ENCODE measurements around the gene ABCC1.

ABCC1 gene

DNA sequence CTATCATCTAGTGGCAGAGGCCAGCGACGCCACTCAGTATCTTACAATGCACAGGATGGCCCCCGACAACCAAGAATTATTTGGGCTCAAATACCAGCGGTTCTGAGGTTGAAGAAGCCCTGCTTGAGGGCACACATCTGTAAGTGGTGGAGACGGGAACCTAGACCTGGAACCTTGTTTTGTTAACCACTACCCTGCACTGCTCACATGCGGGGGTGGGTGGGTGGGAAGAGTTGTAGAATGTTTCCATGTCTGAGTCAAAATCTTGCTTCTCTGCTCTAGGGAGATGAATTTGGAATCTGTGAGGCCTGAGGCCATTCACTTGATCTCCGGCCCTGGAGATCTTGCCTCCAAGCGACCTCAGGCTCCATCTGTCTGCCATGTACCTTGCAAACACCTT is 44.1 kb downstream of the ABCC1 start:
- peak; percentile 19 for DNase-seq (ENCODE audit: low read depth)

DNA sequence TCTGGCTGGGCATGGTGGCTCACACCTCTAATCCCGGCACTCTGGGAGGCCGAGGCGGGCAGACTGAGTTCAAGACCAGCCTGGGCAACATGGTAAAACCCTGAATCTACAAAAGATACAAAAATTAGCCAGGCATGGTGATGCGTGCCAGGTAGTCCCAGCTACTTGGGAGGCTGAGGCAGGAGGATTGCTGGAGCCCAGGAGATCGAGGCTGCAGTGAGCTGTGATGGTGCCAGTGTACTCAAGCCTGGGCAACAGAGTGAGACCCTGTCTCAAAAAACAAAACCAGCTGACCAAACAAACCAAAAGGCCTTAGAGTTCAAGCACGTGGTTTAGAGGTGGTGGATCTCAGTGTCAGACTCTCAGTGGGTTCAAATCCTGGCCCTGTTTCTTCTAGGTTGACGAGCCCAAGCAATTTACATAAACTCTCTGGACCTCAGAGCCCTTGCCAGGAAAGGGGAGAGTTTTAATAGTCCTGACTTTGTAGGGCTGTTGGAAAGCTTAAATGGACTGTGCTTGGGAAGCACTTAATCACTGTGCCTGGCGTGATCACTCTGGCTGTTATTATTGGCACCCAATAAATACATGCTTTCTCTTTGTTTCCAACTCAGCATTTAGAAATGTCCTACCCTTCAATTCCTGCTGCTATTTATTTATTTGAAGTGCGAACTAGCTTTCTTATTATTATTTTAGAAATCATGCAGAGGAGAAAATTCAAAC is 44.7 kb downstream of the ABCC1 start:
- DNase-seq (ENCODE audit: low read depth) = no peak

DNA sequence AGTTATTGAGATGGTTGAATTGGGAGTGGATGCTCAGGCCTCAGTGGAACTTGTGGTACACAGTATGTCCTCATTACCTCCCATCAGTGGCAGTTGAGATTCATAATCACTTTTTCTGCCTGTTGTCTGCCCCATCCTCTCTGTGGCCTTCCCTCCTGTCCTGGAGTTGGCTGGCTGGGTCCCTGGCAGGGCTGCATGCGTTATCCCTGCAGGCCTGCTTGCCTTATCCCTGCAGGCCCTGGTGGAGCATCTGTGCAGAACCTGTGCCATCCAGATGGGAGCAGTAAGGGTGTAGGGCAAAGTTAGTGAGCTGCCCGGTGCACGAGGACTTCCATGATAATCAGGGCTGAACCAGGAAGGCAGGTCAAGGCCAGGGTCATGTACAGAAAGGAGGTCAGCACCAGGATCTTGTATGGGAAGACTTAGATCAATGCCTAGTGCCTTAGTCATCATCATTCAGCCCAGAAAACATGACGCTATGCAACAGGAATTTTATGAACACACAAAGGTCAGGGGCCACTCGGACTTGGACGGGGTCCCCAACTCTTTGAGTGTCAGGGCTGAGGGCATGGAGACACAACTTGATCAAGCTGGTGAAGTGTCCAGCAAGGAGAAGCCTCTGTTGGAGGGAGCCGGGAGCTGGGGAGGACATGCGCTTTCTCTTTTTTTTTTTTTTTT is 47.2 kb downstream of the ABCC1 start:
- DNase-seq (ENCODE audit: low read depth) = peak; percentile 95

DNA sequence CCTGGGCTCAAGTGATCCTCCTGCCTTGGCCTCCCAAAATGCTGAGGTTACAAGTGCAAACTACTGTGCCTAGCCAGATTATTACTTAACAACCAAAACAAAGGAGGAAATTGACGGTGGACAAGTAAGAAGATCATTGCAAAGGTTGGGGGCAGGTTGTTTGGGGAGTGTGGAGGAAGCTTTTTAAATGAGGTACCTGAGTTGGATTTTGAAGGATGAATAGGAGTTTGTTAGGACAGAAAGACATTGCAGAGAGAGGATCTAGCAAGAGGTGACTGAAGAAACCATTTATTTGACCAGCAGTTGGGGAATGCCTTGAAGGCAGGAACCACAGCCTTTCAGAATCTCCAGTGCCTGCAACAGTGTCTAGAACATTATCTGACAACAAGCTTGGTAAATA is 51.3 kb downstream of the ABCC1 start:
- DNase-seq (ENCODE audit: low read depth) = no peak

DNA sequence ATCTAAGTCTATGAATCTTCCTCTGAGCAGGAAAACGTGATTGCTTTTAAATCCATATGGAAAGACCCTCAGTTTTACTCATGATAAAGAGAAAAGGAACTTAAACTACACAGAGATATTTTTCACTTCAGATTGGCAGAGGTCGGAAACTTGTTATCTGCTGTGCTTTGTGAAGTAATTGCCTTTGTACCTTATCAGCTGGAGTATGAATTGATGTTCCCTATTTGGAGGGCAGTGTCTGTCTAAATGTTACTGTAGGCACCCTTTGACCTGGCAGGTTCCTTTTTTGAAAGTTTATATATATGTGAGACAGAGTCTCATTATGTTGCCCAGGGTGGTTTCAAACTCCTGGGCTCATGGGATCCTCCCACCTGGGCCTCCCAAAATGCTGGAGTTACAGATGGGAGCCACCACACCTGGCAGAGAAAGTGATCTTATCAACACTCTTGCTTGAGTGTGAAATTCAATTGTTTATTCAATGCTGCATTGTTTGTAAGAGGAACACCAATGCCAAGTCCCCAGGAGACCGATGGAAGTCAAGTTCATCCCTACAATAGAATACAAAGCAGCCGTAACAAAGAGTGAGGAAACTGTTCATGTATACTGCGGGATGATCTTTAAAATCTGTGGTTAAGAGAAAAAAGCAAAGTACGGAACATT is 52.3 kb downstream of the ABCC1 start:
- DNase-seq (ENCODE audit: low read depth) = no peak

DNA sequence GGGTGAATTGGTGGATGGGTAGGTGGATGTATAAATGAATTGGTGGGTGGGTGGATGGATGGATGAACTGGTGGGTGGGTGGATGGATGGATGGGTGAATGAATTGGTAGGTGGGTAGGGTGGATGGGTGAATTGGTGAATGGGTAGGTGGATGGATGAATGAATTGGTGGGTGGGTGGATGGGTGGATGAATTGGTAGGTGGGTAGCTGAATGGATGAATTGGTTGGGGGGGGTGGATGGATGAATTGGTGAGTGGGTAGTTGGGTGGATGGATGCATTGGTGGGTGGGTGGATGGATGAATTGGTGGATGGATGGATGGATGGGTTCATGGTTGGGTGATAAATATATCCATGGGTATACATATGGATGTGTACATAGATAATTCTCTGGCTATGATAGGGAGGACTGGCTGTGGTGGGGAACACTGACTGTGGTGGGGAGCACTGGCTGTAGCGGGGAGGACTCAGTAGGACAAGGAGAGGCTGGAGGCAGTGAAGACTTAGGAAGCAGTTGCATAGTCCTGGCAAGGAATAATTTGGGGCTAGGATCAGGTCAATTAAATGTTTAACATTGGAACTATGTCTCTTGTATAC is 54.4 kb downstream of the ABCC1 start:
- DNase-seq (ENCODE audit: low read depth) = no peak

DNA sequence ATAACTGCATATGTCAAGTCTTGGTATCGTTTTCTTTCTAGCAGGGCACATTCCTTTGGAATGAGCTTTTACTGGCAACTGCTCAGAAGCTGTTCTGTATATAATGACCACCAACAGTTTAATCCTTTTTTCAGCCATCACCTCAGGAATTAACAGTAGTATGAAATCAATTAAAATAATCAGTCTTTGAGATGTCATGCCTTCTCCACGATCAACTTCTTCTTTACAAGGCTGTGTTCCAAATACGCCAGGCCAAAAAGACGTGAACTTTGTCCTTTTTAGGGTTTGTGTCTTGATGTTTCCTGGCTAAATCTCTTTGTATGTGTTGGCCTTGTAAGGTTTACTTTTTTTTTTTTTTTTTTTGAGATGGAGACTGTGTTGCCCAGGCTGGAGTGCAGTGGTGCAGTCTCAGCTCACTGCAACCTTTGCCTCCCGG is 54.9 kb downstream of the ABCC1 start:
- DNase-seq (ENCODE audit: low read depth) = peak; percentile 84

DNA sequence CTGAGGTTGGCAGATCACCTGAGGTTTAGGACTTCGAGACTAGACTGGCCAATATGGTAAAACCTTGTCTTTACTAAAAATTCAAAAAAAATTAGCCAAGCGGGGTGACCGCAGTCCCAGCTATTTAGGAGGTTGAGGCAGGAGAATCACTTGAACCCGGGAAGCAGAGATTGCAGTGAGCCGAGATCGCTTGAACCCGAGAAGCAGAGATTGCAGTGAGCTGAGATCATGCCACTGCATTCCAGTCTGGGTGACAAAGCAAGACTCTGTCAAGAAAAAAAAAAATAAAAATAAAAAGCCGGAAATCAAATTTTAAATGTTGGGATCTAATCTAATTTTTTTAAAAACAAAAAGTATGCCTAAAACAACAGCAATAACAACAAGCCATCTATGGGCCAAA is 56.3 kb downstream of the ABCC1 start:
- DNase-seq (ENCODE audit: low read depth) = peak; percentile 37

DNA sequence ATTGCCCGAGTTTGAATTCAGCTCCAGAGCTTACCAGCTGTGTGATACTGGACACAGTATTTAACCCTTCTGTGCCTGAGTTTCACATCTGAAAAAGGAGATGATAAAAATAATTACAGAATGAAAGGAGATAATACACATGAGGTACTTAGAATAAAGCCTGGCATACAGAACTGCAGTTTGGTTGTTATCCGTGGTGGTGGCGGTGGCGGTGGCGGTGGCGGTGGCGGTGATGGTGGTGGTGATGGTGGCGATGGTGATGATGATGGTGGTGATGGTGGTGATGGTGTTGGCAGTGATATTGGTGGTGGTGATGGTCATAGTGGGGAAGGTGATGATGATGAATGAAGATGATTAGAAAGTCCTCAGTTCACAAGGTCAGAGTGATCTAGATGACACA is 57.2 kb downstream of the ABCC1 start:
- no peak for DNase-seq (ENCODE audit: low read depth)

DNA sequence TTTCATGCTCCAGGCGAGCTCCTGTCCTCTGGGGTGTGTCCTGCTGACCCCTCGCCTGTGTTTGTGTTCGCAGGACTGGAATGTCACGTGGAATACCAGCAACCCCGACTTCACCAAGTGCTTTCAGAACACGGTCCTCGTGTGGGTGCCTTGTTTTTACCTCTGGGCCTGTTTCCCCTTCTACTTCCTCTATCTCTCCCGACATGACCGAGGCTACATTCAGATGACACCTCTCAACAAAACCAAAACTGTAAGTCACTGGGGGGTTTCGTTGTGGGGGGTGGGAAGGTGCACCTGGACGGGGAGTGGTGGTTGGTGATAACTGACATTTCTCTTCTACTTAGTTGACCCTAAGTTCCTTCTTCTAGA is 58.3 kb downstream of the ABCC1 start:
- DNase-seq (ENCODE audit: low read depth) = no peak

DNA sequence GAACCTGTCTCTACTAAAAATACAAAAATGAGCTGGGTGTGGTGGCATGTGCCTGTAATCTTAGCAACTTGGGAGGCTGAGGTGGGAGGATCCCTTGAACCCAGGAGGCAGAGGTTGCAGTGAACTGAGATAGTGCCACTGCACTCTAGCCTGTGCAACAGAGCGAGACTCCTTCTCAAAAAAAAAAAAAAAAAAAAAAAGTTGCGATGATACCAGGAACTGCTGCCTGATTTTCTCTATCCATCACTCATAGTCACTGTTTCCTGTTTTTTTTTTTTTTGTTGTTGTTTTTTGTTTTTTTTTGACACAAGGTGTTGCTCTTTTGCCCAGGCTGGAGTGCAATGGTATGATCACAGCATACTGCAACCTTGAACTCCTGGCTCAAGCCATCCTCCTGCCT is 59.2 kb downstream of the ABCC1 start:
- no peak for DNase-seq (ENCODE audit: low read depth)

DNA sequence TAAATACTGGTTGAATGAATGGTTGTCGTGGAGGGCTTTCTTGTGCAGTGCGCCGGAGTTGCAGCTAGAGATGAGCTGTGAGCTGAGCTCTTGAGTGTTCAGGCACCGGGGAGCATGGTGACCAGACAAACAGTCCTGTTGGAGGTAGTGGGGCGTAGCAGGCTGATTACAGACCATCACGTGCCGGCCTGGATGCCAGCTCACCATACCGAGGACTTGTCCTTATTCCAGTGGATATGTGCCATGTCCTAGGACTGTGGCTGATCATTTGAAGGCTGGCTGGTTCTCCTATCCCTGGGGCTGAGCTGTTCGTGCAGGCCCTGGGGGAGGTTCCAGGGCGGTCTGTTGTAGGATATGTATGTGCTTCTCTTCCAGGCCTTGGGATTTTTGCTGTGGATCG is 60.0 kb downstream of the ABCC1 start:
- DNase-seq (ENCODE audit: low read depth) = no peak

DNA sequence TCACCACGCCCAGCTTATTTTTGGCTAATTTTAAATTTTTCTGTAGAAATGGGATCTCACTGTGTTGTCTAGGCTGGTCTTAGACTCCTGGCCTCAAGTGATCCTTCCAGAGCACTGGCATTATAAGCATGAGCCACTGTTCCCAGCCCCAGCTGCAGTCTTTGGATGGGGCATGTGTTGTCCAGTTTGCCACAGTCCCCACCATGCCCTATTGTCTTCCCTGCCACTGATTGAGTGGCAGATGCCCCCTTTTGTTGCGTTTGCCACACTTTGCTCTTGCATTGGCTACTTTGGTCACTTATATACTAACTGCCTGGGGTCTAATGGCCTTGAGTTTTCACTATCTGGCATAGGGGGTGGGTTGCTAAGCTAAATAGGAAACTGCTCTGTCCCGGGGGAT is 60.8 kb downstream of the ABCC1 start:
- no peak for DNase-seq (ENCODE audit: low read depth)

DNA sequence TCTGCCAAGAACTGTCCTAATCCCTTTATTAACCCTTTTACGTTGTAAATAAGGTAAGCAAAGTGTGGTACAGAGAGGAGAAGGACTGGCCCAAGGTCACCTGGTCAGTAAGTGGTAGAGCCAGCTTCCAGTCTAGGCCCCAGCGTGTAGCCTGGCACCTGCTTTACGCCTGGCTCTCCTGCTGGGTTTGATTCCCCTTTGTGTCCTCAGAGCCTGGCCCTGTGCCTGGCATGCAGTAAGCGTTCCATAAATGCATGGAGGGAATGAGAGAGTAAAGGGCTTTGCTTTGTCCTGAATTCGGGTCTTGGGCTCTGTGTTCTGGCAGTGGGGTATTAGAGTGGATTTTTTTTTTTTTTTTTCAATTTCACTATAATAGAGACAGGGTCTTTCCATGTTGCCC is 62.7 kb downstream of the ABCC1 start:
- no peak for DNase-seq (ENCODE audit: low read depth)

DNA sequence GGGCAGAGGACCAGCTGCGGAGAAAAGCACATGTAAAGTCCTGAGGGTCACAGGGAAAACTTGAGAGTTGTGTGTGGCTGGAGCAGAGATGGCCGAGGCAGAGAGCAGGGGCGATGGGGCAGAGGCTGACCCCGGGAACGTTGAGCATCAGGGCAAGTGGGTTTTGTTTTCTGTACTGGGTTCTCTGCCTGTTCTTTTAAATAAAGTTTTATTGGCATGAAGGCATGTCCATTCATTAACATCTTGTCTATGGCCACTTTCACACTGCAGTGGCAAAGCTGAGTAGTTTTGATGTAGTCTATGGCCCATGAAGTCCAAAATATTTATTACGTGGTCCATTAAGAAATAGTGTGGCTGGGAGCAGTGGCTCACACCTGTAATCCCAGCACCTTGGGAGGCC is 64.4 kb downstream of the ABCC1 start:
- no peak for DNase-seq (ENCODE audit: low read depth)

DNA sequence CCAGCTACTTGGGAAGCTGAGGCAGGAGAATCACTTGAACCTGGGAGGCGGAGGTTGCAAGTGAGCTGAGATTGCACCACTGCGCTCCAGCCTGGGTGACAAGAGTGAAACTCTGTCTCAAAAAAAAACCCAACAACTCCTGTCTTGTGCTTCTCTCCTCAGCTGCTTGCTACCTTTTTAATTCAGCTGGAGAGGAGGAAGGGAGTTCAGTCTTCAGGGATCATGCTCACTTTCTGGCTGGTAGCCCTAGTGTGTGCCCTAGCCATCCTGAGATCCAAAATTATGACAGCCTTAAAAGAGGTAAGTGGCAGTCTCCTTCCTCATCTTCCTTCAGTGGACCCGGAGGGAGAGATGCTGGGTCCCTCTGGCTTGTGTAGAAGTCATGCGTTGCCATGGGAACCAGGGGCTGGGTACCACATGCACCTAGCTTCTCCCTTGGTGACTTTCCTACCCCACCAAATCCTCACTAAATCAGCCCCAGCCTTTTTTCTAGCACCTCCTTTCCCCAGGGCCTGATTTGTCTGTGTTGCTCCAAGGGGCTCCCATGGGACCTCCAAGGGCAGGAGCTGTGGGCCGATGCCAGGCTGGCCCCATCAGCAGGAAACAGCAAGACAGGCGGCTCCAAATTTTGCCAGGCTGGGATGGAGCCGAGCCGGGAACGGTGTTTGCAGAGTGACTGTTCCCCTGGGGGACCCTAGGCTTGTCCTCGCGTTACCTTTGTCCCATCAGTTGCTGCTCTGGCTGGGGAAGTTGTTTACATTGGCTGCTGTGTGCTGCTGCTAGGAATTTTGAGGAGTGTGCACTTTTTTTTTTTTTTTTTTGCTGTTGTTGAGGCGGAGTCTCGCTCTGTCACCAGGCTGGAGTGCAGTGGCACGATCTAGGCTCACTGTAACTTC is 65.2 kb downstream of the ABCC1 start:
- DNase-seq (ENCODE audit: low read depth) = no peak

DNA sequence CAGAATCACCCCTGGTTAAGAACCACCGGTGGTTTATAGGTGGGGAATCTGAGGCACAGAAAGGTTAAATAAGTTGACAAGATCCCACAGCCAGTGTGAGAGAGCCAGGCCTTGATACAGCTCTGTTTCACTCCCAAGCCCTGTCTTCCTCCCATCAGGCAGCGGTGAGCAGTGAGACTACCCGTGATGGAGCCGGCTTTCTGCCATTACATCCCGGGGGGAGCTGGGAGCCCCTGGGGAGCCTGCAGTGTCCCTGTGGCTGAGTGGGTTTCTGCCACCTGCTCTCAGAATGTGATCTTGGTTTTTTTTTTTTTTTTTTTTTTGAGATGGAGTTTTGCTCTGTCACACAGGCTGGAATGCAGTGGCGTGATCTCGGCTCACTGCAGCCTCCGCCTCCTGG is 66.4 kb downstream of the ABCC1 start:
- DNase-seq (ENCODE audit: low read depth) = no peak

DNA sequence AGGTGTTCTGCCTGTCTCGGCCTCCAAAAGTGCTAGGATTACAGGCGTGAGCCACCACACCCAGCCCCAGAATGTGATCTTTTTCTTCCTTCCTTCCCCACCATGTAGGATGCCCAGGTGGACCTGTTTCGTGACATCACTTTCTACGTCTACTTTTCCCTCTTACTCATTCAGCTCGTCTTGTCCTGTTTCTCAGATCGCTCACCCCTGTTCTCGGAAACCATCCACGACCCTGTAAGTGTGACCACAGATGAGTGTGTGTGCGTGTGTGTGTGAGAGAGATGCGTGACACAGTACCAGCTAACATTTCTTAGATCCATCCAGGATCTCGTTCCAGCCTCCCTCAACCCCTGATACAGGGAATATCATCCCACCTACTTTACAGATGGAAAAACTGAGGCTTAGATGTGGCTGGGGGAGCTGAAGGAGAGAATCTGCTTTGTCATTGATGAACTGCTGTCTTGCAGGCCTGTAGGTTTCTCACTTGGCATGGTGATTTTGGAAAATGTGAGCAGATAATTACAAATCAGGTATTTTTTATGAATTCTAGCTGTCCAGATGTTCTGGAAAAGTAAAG is 67.1 kb downstream of the ABCC1 start:
- no peak for DNase-seq (ENCODE audit: low read depth)

DNA sequence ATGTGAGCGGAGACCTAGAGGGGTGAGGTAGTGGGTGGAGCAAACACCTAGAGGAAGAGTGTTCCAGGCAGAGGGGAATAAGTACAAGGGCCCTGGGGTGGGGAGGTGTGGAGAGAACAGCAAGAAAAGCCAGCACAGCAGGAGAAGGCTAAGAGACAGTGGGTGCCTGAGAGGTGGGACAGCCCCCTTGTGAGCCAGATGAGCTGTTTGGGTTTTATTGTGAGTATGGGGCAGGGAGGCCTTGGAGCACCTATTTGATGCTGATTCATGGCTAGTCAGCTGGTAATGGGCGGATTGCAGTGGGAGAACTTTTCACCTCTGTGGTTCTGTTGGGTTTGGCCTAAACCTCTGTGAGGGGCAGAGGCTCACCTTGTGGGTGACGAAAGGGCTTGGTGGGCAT is 68.4 kb downstream of the ABCC1 start:
- peak; percentile 40 for DNase-seq (ENCODE audit: low read depth)

DNA sequence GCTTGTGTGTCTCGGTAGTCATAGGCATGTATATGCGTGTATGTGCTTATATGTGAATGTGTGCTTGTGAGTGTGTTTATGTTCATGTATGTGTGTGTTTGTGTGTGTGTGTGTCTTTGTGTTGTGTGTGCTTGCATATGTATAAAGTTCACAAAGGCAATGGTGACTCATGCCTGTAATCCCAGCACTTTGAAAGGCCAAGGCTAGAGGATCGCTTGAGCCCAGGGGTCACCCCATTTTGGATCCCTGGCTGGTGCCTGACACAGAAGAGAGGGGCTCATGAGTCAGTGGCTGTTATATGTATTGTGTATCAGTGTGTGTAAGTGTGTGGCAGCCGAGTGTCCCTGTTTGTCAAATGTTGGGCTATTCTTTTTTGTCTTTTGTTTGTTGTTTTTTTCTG is 69.3 kb downstream of the ABCC1 start:
- DNase-seq (ENCODE audit: low read depth) = peak; percentile 38

DNA sequence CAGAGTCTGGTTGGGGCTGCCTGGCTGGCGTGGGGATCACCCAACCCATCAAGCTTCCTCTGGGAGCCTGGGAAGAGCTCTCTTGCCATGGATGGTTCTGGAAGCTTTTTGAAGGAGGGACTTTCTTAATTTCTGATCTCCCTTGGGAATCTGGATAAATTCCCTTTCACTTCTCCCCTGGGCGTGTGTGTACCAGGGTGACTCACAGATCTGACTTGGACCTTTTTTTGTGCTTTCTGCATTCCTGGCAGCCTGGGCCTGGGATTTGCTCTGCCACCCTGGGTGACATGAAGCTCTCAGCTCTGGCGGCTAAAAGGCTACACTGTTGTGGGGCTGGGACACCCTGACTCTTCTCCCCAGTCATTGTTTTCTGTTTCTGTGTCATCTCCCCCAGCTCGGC is 70.1 kb downstream of the ABCC1 start:
- peak; percentile 72 for DNase-seq (ENCODE audit: low read depth)

DNA sequence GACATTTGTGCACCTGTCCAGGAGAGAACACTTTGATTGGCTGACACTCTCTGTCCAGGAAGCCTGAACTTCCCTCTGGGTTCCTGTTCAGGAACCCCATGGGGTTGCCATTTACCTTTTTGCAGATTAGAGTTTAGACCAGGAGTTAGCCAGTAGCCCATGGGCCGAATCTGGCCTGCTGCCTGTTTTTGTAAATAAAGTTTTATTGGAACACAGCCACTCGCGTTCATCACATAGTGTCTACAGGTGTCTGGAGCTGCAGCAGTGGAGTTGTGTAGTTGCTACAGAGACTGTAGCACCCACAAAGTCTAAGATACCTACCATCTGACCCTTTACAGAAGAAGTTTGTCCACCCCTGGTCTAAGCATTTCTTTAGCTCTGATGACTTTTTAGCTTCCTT is 70.9 kb downstream of the ABCC1 start:
- no peak for DNase-seq (ENCODE audit: low read depth)
